Keratinocyte (primary cell): ENCODE results near the gene ABHD2. TPM values are rescaled to one million over a fixed set of nuclear protein-coding genes. Genes with fewer than 3 reads are reported as not detected.

ENCODE experiments used
- DNase-seq: peaks from one replicate; pipeline ENCODE4 v3.0.0-alpha.2; 2011; ENCODE audit warnings: low read depth, missing footprints, low spot score
- FAIRE-seq: peaks from 2 replicates; lab custom pipeline; 2011; peaks lifted over from hg19 to GRCh38; lab: Jason Lieb, UNC
- H2AFZ ChIP-seq: 2 replicates; pipeline ENCODE4 v1.6.0; 2012; ENCODE audit warnings: low read length, control low read depth, inconsistent platforms; ENCODE audit not compliant: control insufficient read depth
- H3K27ac ChIP-seq: 2 replicates; pipeline ENCODE4 v1.5.1; 2011; ENCODE audit warnings: low read length; ENCODE audit not compliant: control insufficient read depth, insufficient read depth
- H3K27me3 ChIP-seq: 3 replicates; pipeline ENCODE4 v1.6.0; 2011; ENCODE audit warnings: low read length; ENCODE audit not compliant: control insufficient read depth, insufficient read depth; ENCODE audit errors: extremely low read depth
- H3K36me3 ChIP-seq, 2 experiments: 2 replicates in 1 of 2; 3 replicates in 1 of 2; pipeline ENCODE4 v1.5.1; 2011; ENCODE audit warnings: low read length in 2 of 2, mild to moderate bottlenecking in 1 of 2; ENCODE audit not compliant: control insufficient read depth in 2 of 2, insufficient read depth in 2 of 2; ENCODE audit errors: extremely low read depth in 1 of 2
- H3K4me1 ChIP-seq: 3 replicates; pipeline ENCODE4 v1.5.1; 2011; ENCODE audit warnings: low read length; ENCODE audit not compliant: control insufficient read depth, insufficient read depth; ENCODE audit errors: extremely low read depth
- H3K4me2 ChIP-seq: 3 replicates; pipeline ENCODE4 v1.6.0; 2011; ENCODE audit warnings: low read depth, low read length; ENCODE audit not compliant: control insufficient read depth, insufficient read depth; ENCODE audit errors: extremely low read depth
- H3K4me3 ChIP-seq, 3 experiments: fragments of 200-600 bp in 1 of 3; sonication (generic) in 1 of 3; 2 replicates in 2 of 3; 3 replicates in 1 of 3; pipeline ENCODE4 v1.5.1; 2011 to 2016; ENCODE audit warnings: low read length in 3 of 3, mild to moderate bottlenecking in 3 of 3, control low read depth in 2 of 3, inconsistent platforms in 1 of 3, low read depth in 1 of 3, mixed read lengths in 1 of 3, mixed run types in 1 of 3, moderate library complexity in 1 of 3; ENCODE audit not compliant: control insufficient read depth in 2 of 3, insufficient read depth in 2 of 3; ENCODE audit errors: extremely low read depth in 1 of 3
- H3K79me2 ChIP-seq: 2 replicates; pipeline ENCODE4 v1.6.0; 2012; ENCODE audit warnings: low read length; ENCODE audit not compliant: control insufficient read depth, insufficient read depth
- H3K9ac ChIP-seq: 3 replicates; pipeline ENCODE4 v1.6.0; 2011; ENCODE audit warnings: low read length; ENCODE audit not compliant: control insufficient read depth, insufficient read depth; ENCODE audit errors: extremely low read depth
- H3K9me1 ChIP-seq: 3 replicates; pipeline ENCODE4 v1.6.0; 2011; ENCODE audit warnings: low read length; ENCODE audit not compliant: control insufficient read depth, insufficient read depth; ENCODE audit errors: extremely low read depth
- H3K9me3 ChIP-seq: 2 replicates; pipeline ENCODE4 v1.5.1; 2012; ENCODE audit warnings: low read depth, low read length; ENCODE audit not compliant: control insufficient read depth
- H4K20me1 ChIP-seq: 3 replicates; pipeline ENCODE4 v1.6.0; 2011; ENCODE audit warnings: low read length; ENCODE audit not compliant: control insufficient read depth, insufficient read depth; ENCODE audit errors: extremely low read depth
- EZH2 ChIP-seq: IDR thresholded peaks from one replicate; pipeline ENCODE4 v1.6.1; 2012; ENCODE audit warnings: inconsistent platforms, mild to moderate bottlenecking, low read length, moderate library complexity
- dilution Hi-C: fragments of 300-500 bp; cut with MboI; formaldehyde crosslinking; loops from one replicate; pipeline ENCODE4 v1.7.0; 2020; ENCODE audit warnings: low sequenced_read_pairs; ENCODE audit not compliant: extremely low pct_ligation_motif_present
- polyA plus RNA-seq, 5 experiments: library from polyadenylated mRNA; depleted of rRNA in 3 of 5; stranded (reverse) in 3 of 5; stranded (forward) in 1 of 5; unstranded in 1 of 5; fragments of >200 nt; gene quantifications; 1 replicate in 1 of 5; 2 replicates in 3 of 5; 3 replicates in 1 of 5; pipeline versions ENCODE4 v1.2.1 to v1.2.3, GENCODE V29; 2011 to 2012; ENCODE audit warnings: missing spikeins in 2 of 5, low read depth in 1 of 5, low replicate concordance in 1 of 5
- TF ChIP-seq, protein P1 (sequence below), 3 experiments: IDR thresholded peaks in 1 of 3; conservative IDR thresholded peaks in 1 of 3; optimal IDR thresholded peaks in 1 of 3; 2 replicates in 2 of 3; 3 replicates in 1 of 3; pipeline versions ENCODE3 to v1.5.1; 2011; ENCODE audit warnings: low read length in 3 of 3, mild to moderate bottlenecking in 3 of 3, moderate library complexity in 2 of 3, control low read depth in 1 of 3, inconsistent platforms in 1 of 3; ENCODE audit not compliant: insufficient read depth in 2 of 3; ENCODE audit errors: extremely low read depth in 1 of 3

Gene ABHD2
- polyA plus RNA-seq, 1 donor (not counting 4 experiments of a cell fraction or from before 2014, with no cell fraction given), result 22.8 TPM

DNA sequence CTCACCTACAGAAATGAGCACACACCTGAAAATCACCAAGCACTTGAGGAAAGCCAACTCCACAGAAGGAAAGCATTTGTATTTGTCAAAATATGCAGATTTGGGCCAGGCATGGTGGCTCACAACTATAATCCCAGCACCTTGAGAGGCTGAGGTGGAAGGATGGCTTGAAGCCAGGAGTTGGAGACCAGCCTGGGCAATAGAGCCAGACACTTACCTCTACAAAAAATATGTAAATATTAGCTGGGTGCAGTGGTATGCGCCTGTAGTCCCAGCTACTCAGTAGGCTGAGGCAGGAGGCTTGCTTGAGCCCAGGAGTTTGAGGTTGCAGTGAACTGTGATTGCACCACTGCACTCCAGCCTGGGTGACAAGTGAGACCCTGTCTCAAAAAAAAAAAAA is 120.8 kb downstream of the ABHD2 start:
- dilution Hi-C loops, result no loop called here
- H3K27me3 ChIP-seq, result no peaks in the 10 kb centered on the region
- no peaks in the 10 kb centered on the region for H3K9me3 ChIP-seq
- no peaks in the 10 kb centered on the region for H4K20me1 ChIP-seq
- no peak overlapping the region for H3K9ac ChIP-seq
- TF ChIP-seq, protein P1, sequence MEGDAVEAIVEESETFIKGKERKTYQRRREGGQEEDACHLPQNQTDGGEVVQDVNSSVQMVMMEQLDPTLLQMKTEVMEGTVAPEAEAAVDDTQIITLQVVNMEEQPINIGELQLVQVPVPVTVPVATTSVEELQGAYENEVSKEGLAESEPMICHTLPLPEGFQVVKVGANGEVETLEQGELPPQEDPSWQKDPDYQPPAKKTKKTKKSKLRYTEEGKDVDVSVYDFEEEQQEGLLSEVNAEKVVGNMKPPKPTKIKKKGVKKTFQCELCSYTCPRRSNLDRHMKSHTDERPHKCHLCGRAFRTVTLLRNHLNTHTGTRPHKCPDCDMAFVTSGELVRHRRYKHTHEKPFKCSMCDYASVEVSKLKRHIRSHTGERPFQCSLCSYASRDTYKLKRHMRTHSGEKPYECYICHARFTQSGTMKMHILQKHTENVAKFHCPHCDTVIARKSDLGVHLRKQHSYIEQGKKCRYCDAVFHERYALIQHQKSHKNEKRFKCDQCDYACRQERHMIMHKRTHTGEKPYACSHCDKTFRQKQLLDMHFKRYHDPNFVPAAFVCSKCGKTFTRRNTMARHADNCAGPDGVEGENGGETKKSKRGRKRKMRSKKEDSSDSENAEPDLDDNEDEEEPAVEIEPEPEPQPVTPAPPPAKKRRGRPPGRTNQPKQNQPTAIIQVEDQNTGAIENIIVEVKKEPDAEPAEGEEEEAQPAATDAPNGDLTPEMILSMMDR (optimal IDR thresholded peaks at IDR 0.05 in 1 of 3, IDR thresholded peaks at IDR 0.05 in 1 of 3, conservative IDR thresholded peaks at IDR 0.05 in 1 of 3; ENCODE audit: extremely low read depth in 1 of 3, insufficient read depth in 2 of 3, low read length in 3 of 3), result no peak
- no peak for TF ChIP-seq EZH2
- no peak overlapping the region for H3K4me3 ChIP-seq
- H3K36me3 ChIP-seq, result no peaks in the 10 kb centered on the region
- H3K4me2 ChIP-seq, result no peak overlapping the region
- DNase-seq (no peak), FAIRE-seq (no peak)
- H3K4me1 ChIP-seq, result no peaks in the 10 kb centered on the region
- no peaks in the 10 kb centered on the region for H3K9me1 ChIP-seq
- no peak overlapping the region for H3K27ac ChIP-seq
- H2AFZ ChIP-seq, result no peak overlapping the region
- no peaks in the 10 kb centered on the region for H3K79me2 ChIP-seq

DNA sequence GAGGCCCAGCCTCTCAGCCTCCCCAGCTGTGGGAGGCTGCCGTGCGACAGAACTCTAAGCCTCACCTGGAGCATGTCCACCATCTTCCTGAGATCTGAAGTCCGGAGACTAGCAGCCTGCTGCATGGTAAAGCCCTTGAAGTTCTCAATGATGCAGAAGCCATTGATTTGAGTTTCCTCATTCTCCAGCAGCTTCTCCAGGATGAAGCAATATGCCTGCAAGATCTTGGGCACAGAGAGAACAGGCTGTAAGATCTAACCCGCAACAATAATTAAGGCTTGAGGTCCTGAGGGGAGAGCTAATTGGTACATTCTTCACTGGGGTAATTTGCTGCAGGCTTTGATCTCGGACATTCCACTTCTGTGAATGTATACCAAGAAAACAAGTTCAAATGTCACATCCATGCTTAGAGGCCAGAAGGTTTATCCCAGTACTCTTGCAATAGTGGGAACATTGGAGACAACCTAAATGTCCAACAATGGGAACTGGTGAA is 123.5 kb downstream of the ABHD2 start:
- FAIRE-seq, result no peak
- Histone ChIP-seq H3K27me3 (peaks cover under 1% of the 10 kb centered on the region), H4K20me1 (no peaks in the 10 kb centered on the region), H2AFZ (no peak overlapping the region), H3K9me3 (no peaks in the 10 kb centered on the region), H3K27ac (no peak overlapping the region), H3K79me2 (no peaks in the 10 kb centered on the region), H3K4me1 (no peaks in the 10 kb centered on the region), H3K4me3 (no peak overlapping the region), H3K4me2 (no peak overlapping the region), H3K9me1 (no peaks in the 10 kb centered on the region), H3K9ac (no peak overlapping the region), H3K36me3 (no peaks in the 10 kb centered on the region)
- dilution Hi-C loops, result no loop called here
- no peak for DNase-seq
- no peak for TF ChIP-seq EZH2
- TF ChIP-seq, protein P1 (optimal IDR thresholded peaks at IDR 0.05 in 1 of 3, IDR thresholded peaks at IDR 0.05 in 1 of 3, conservative IDR thresholded peaks at IDR 0.05 in 1 of 3; ENCODE audit: extremely low read depth in 1 of 3, insufficient read depth in 2 of 3, low read length in 3 of 3), result no peak
